Mucosa of descending colon (tissue), 3 donors: ENCODE data around the gene DGKE. TPM values are rescaled to one million over a fixed set of nuclear protein-coding genes. Genes with fewer than 3 reads are reported as not detected.
A peak's percentile ranks its signal among the peaks of the same experiment; 100 is the strongest.

ENCODE experiments used
- ATAC-seq: fragments of 200-7000 bp; cut with Tn5 transposase; one replicate; pipeline ENCODE4 v1.9.1; 2020; ENCODE audit warnings: mild to moderate bottlenecking, moderate library complexity
- DNase-seq, 3 donors: peaks; one replicate each; pipeline ENCODE4 v3.0.0-alpha.2; 2020
- H3K36me3 ChIP-seq: fragments of 200-600 bp; one replicate; pipeline ENCODE4 v1.8.0; 2021; ENCODE audit warnings: low read depth, mild to moderate bottlenecking
- H3K4me1 ChIP-seq: fragments of 200-600 bp; one replicate; pipeline ENCODE4 v1.8.0; 2021; ENCODE audit warnings: low read depth, mild to moderate bottlenecking
- H3K4me3 ChIP-seq: fragments of 200-600 bp; one replicate; pipeline ENCODE4 v1.8.0; 2021; ENCODE audit warnings: mild to moderate bottlenecking
- H3K9me3 ChIP-seq: fragments of 200-600 bp; one replicate; pipeline ENCODE4 v1.8.0; 2021; ENCODE audit warnings: mild to moderate bottlenecking
- CTCF ChIP-seq: fragments of 200-600 bp; IDR thresholded peaks from one replicate; pipeline ENCODE4 v1.8.0; 2022; ENCODE audit warnings: antibody characterized with exemption, mild to moderate bottlenecking
- intact Hi-C, 2 donors: fragments of 100-400 bp; cut with DNase I in 1 of 2; cut with micrococcal nuclease in 1 of 2; formaldehyde crosslinking; loops; one replicate each; pipeline versions ENCODE4 v1.11.0 to v1.11.1; 2022; cut with DNase I, micrococcal nuclease
- total RNA-seq, 3 donors: library from RNA; stranded (reverse); fragmentation: NEBNext Ultra II Directional in 2 of 3; extraction: Animal tissue kit (Norgen Biotek cat#: 25700) in 2 of 3; gene quantifications; one replicate each; pipeline versions ENCODE4 v1.2.1 to v1.2.4, GENCODE V29; 2021 to 2023
- donor health status: DM: no; HTN: no; CAD: no; lungs with moderate emphysema.
- donor health status: DM: no; HTN: no; CAD: no.
- donor health status: DM: no; HTN: yes; CAD: no.

Gene DGKE
- total RNA-seq, 3 donors from 2014 or later: 5.8 to 22.2 (median 9.8) TPM

- H3K36me3 ChIP-seq: no peaks in the 10 kb centered on the region
- H3K9me3 ChIP-seq: no peaks in the 10 kb centered on the region
- TF ChIP-seq CTCF: no peak
- DNase-seq (no peak), ATAC-seq (no peak)
- no peak overlapping the region for H3K4me3 ChIP-seq
- peaks cover 20% of the 10 kb centered on the region for H3K4me1 ChIP-seq
- intact Hi-C loops: no loop called here
These were observed 3.1 kb upstream of the DGKE start for GRCh38 chr17:56830726-56831368.

GRCh38 chr17:56831369-56832095, 2.4 kb upstream of the DGKE start:
- Histone ChIP-seq H3K9me3 (no peaks in the 10 kb centered on the region), H3K4me3 (no peak overlapping the region), H3K36me3 (no peaks in the 10 kb centered on the region), H3K4me1 (peaks cover 23% of the 10 kb centered on the region)
- ATAC-seq: no peak
- DNase-seq: no peak
- no peak for TF ChIP-seq CTCF
- intact Hi-C loops: no loop called here

- intact Hi-C loops: no loop called here
- peak; percentile 4 for ATAC-seq
- Histone ChIP-seq H3K36me3 (no peaks in the 10 kb centered on the region), H3K4me1 (peaks cover 23% of the 10 kb centered on the region), H3K9me3 (no peaks in the 10 kb centered on the region), H3K4me3 (no peak overlapping the region)
- no peak for TF ChIP-seq CTCF
- DNase-seq: peak in 1 of 3 donors; percentile 24
These were observed 1.5 kb upstream of the DGKE start for GRCh38 chr17:56832446-56832845.

GRCh38 chr17:56833057-56833808, 718 bp upstream of the DGKE start:
- ATAC-seq (peak; percentile 69), DNase-seq (peak; percentile 74 to 86 (median 80))
- intact Hi-C loops: no loop called here
- Histone ChIP-seq H3K9me3 (no peaks in the 10 kb centered on the region), H3K4me1 (peaks cover 23% of the 10 kb centered on the region), H3K36me3 (no peaks in the 10 kb centered on the region), H3K4me3 (peak overlapping the region; percentile 56)
- TF ChIP-seq CTCF: no peak

- peak; percentile 25 for TF ChIP-seq CTCF
- Histone ChIP-seq H3K4me1 (peaks cover 23% of the 10 kb centered on the region), H3K36me3 (no peaks in the 10 kb centered on the region), H3K4me3 (peak overlapping the region; percentile 56), H3K9me3 (no peaks in the 10 kb centered on the region)
- peak; percentile 62 to 88 (median 80) for DNase-seq
- intact Hi-C loops: no loop called here
- peak; percentile 47 for ATAC-seq
These were observed 671 bp downstream of the DGKE start for GRCh38 chr17:56834380-56835263.
